A673 (cell line): ENCODE data around the gene PHLDB2. TPM values are rescaled to one million over a fixed set of nuclear protein-coding genes. Genes with fewer than 3 reads are reported as not detected.

ENCODE experiments used
- BruUV-seq: library from RNA; stranded (reverse); fragments of 400-500 nt; replicated peaks from 2 replicates; lab custom pipeline; 2021; lab: Mats Ljungman, UMichigan
- CTCF ChIA-PET: fragments of 300-600 bp; sonication (Branson Sonifier 250); formaldehyde crosslinking; loops from one replicate; lab custom pipeline; 2022; ENCODE audit warnings: antibody characterized with exemption; lab: Charles Lee
- POLR2A ChIA-PET: fragments of 300-600 bp; sonication (Branson Sonifier 250); formaldehyde crosslinking; loops from one replicate; lab custom pipeline; 2022; ENCODE audit warnings: antibody characterized with exemption; ENCODE audit not compliant: low non-redundant PET; lab: Charles Lee
- DNase-seq: peaks from one replicate; pipeline ENCODE4 v3.0.0-alpha.2; 2015; ENCODE audit warnings: low spot score
- H3K27ac ChIP-seq: fragments of 200-600 bp; sonication (generic); 2 replicates; pipeline ENCODE4 v1.5.1; 2016; ENCODE audit warnings: mixed run types, low read depth, mild to moderate bottlenecking, mixed read lengths, antibody characterized with exemption, low read length; ENCODE audit not compliant: poor library complexity, severe bottlenecking
- H3K27me3 ChIP-seq: fragments of 200-600 bp; sonication (generic); replicated peaks from 2 replicates; pipeline ENCODE4 v1.6.1; 2017; ENCODE audit warnings: mixed run types, low read depth, mild to moderate bottlenecking, mixed read lengths, antibody characterized with exemption, low read length; ENCODE audit not compliant: insufficient read depth, poor library complexity
- H3K36me3 ChIP-seq: fragments of 200-600 bp; sonication (generic); 2 replicates; pipeline ENCODE4 v1.6.1; 2016; ENCODE audit warnings: mixed run types, mild to moderate bottlenecking, mixed read lengths, antibody characterized with exemption, low read length; ENCODE audit not compliant: insufficient read depth, poor library complexity, severe bottlenecking
- H3K4me1 ChIP-seq: fragments of 200-600 bp; sonication (generic); 2 replicates; pipeline ENCODE4 v1.6.1; 2017; ENCODE audit warnings: mixed run types, mild to moderate bottlenecking, mixed read lengths, antibody characterized with exemption, low read length; ENCODE audit not compliant: insufficient read depth, poor library complexity, severe bottlenecking
- H3K4me3 ChIP-seq: fragments of 200-600 bp; sonication (generic); 2 replicates; pipeline ENCODE4 v1.5.1; 2016; ENCODE audit warnings: low read depth, mixed run types, mild to moderate bottlenecking, mixed read lengths, low read length; ENCODE audit not compliant: poor library complexity, severe bottlenecking
- H3K9me3 ChIP-seq: fragments of 200-600 bp; sonication (generic); 2 replicates; pipeline ENCODE4 v1.6.1; 2016; ENCODE audit warnings: mixed run types, low read depth, mild to moderate bottlenecking, mixed read lengths, antibody characterized with exemption, low read length; ENCODE audit not compliant: poor library complexity, severe bottlenecking
- CTCF ChIP-seq: fragments of 300-800, 200-600 bp; sonication (generic); conservative IDR thresholded peaks from 2 replicates; pipeline ENCODE4 v1.5.1; 2017; ENCODE audit warnings: low read depth, mild to moderate bottlenecking, antibody characterized with exemption, low read length, moderate library complexity, mixed read lengths
- EZH2 ChIP-seq: fragments of 200-600 bp; sonication (generic); IDR thresholded peaks from 2 replicates; pipeline ENCODE4 v1.6.1; 2017; ENCODE audit warnings: borderline replicate concordance, low read depth, mild to moderate bottlenecking, mixed read lengths, antibody characterized with exemption, low read length; ENCODE audit not compliant: poor library complexity, severe bottlenecking
- intact Hi-C: fragments of 100-400 bp; cut with micrococcal nuclease; formaldehyde crosslinking; loops from one replicate; pipeline ENCODE4 v1.10.0; 2022; ENCODE audit not compliant: unreplicated experiment
- total RNA-seq: library from RNA; stranded (reverse); gene quantifications from 2 replicates; pipeline ENCODE4 v1.2.3, GENCODE V29; 2021

Gene PHLDB2
- total RNA-seq, 1 experiment from 2014 or later = 13.1 TPM

GRCh38 chr3:111948786-111949185 lies 89.7 kb downstream of the PHLDB2 start:
- Histone ChIP-seq H3K36me3 (no peaks in the 10 kb centered on the region), H3K27ac (no peak overlapping the region), H3K27me3 (no peaks in the 10 kb centered on the region), H3K4me3 (no peak overlapping the region), H3K4me1 (peaks cover 10% of the 10 kb centered on the region), H3K9me3 (no peaks in the 10 kb centered on the region)
- TF ChIP-seq EZH2 (no peak), CTCF (no peak)
- BruUV-seq = no TSS peak
- DNase-seq = no peak
- intact Hi-C loops = no loop called here
- POLR2A ChIA-PET = no interaction called here
- CTCF ChIA-PET = no interaction called here

DNA sequence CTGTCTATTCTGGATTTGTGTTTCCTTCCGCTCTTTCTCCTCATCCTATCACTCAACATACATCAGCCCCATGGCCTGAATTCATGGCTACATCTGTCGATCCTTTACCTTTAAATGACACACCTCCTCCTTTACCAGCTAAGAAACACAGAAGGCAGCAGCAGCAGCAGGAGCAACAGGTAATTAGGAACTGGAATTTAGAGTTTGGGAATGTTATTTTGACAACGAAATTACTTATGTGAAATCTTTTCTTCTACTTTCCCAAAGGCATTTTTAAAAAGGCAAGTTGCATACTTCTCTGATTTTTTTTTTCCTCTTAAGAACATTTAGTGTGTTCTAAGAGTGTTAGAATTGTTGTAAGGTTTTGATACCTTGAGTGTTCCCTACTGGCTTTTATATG lies 90.6 kb downstream of the PHLDB2 start:
- CTCF ChIA-PET = no interaction called here
- no peak overlapping the region for H3K4me3 ChIP-seq
- no peak overlapping the region for H3K27ac ChIP-seq
- no TSS peak for BruUV-seq
- H3K9me3 ChIP-seq = no peaks in the 10 kb centered on the region
- H3K36me3 ChIP-seq = no peaks in the 10 kb centered on the region
- DNase-seq = no peak
- TF ChIP-seq CTCF (no peak), EZH2 (no peak)
- intact Hi-C loops = no loop called here
- H3K27me3 ChIP-seq = no peaks in the 10 kb centered on the region
- POLR2A ChIA-PET = no interaction called here
- H3K4me1 ChIP-seq = peaks cover 19% of the 10 kb centered on the region

DNA sequence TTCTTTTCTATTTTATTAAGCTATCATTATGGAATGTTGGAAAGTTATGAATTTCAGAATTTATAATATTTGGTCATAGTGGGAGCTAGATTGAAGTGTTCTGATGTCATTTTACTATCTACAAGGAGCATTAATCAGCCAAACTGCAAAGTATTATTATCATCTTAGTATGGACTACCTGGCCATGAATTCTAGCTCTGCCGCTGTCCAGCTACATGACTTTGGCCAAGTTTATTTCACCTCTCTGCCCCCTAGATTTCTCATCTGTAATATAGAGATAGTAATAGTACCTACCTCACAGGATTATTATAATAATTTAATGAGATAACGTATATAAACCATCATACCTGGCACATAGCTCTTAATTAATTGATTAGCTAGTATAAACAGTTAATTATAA lies 92.0 kb downstream of the PHLDB2 start:
- BruUV-seq = no TSS peak
- DNase-seq = no peak
- H3K36me3 ChIP-seq = no peaks in the 10 kb centered on the region
- no peaks in the 10 kb centered on the region for H3K27me3 ChIP-seq
- H3K27ac ChIP-seq = no peak overlapping the region
- no peaks in the 10 kb centered on the region for H3K9me3 ChIP-seq
- intact Hi-C loops = no loop called here
- H3K4me3 ChIP-seq = no peak overlapping the region
- ChIA-PET POLR2A (no interaction called here), CTCF (no interaction called here)
- TF ChIP-seq CTCF (no peak), EZH2 (no peak)
- peaks cover 24% of the 10 kb centered on the region for H3K4me1 ChIP-seq
